ENCODE results near the gene SSNA1.

The SSNA1 gene

GRCh38 chr9:137188490-137189296 lies at the start of gene SSNA1, which contains the start of gene ANAPC2:
SSNA1 (plus strand) TSS chr9:137188676; CDS start chr9:137188727, 51 bp downstream.
ANAPC2 (minus strand) TSS chr9:137188560; CDS start chr9:137188532, 28 bp downstream.
- TF ChIP-seq EZH2phosphoT487 (IDR thresholded peaks at IDR 0.05; ENCODE audit: low read depth) (no peak), CTCF (IDR thresholded peaks at IDR 0.05; ENCODE audit: low read depth, low read length) (peak; percentile 39)
- H3K4me3 ChIP-seq (ENCODE audit: low read length): peak within 1 kb of the TSS; percentile 86
- peak within 1 kb of the TSS; percentile 90 for H3K4me2 ChIP-seq (ENCODE audit: low read length)
- H3K9ac ChIP-seq (ENCODE audit: low read length): peak within 1 kb of the TSS; percentile 80
- H4K20me1 ChIP-seq (ENCODE audit: insufficient read depth, low read length): no peaks in the 10 kb centered on the region
- no peak within 1 kb of the TSS for H2AFZ ChIP-seq (ENCODE audit: low read depth, low read length)
- peaks cover 18% of the 10 kb centered on the region for H3K4me1 ChIP-seq (ENCODE audit: low read length)
- H3K79me2 ChIP-seq (ENCODE audit: low read length): peaks cover 46% of the 10 kb centered on the region
- peak within 1 kb of the TSS; percentile 80 for H3K27ac ChIP-seq (ENCODE audit: low read length)
- H3K36me3 ChIP-seq (replicated peaks; ENCODE audit: low read depth, low read length): peaks cover 8% of the 10 kb centered on the region
- H3K9me3 ChIP-seq (ENCODE audit: insufficient read depth, low read length): no peaks in the 10 kb centered on the region
- H3K27me3 ChIP-seq (ENCODE audit: low read depth, low read length): no peaks in the 10 kb centered on the region

- no peaks in the 10 kb centered on the region for H3K4me1 ChIP-seq (ENCODE audit: low read length)
- H3K9ac ChIP-seq (ENCODE audit: low read length): no peak within 1 kb of the TSS
- H3K27me3 ChIP-seq (ENCODE audit: low read depth, low read length): 0 out of 2 replicates have a peak, but pooled peaks cover 19% of the 10 kb centered on the region
- H3K79me2 ChIP-seq (ENCODE audit: low read length): no peaks in the 10 kb centered on the region
- no peak within 1 kb of the TSS for H2AFZ ChIP-seq (ENCODE audit: low read depth, low read length)
- TF ChIP-seq EZH2phosphoT487 (IDR thresholded peaks at IDR 0.05; ENCODE audit: low read depth) (no peak), CTCF (IDR thresholded peaks at IDR 0.05; ENCODE audit: low read depth, low read length) (no peak)
- no peak within 1 kb of the TSS for H3K4me2 ChIP-seq (ENCODE audit: low read length)
- no peaks in the 10 kb centered on the region for H4K20me1 ChIP-seq (ENCODE audit: insufficient read depth, low read length)
- H3K4me3 ChIP-seq (ENCODE audit: low read length): no peak within 1 kb of the TSS
- H3K9me3 ChIP-seq (ENCODE audit: insufficient read depth, low read length): no peaks in the 10 kb centered on the region
- H3K27ac ChIP-seq (ENCODE audit: low read length): no peak within 1 kb of the TSS
- H3K36me3 ChIP-seq (replicated peaks; ENCODE audit: low read depth, low read length): no peaks in the 10 kb centered on the region
These were observed 49.6 kb upstream of the SSNA1 start, which contains the start of gene GRIN1 for GRCh38 chr9:137138722-137139467. GRIN1 (plus strand) TSS chr9:137139154; CDS start chr9:137139487, 333 bp downstream.

- Histone ChIP-seq H4K20me1 (ENCODE audit: insufficient read depth, low read length) (no peaks in the 10 kb centered on the region), H3K36me3 (replicated peaks; ENCODE audit: low read depth, low read length) (no peaks in the 10 kb centered on the region), H3K79me2 (ENCODE audit: low read length) (no peaks in the 10 kb centered on the region), H3K27ac (ENCODE audit: low read length) (no peak overlapping the region), H3K27me3 (ENCODE audit: low read depth, low read length) (0 out of 2 replicates have a peak, but pooled peaks cover 19% of the 10 kb centered on the region), H3K4me1 (ENCODE audit: low read length) (no peaks in the 10 kb centered on the region), H3K4me2 (ENCODE audit: low read length) (no peak overlapping the region), H3K9ac (ENCODE audit: low read length) (no peak overlapping the region), H3K9me3 (ENCODE audit: insufficient read depth, low read length) (no peaks in the 10 kb centered on the region), H2AFZ (ENCODE audit: low read depth, low read length) (no peak overlapping the region), H3K4me3 (ENCODE audit: low read length) (no peak overlapping the region)
- TF ChIP-seq CTCF (IDR thresholded peaks at IDR 0.05; ENCODE audit: low read depth, low read length) (no peak), EZH2phosphoT487 (IDR thresholded peaks at IDR 0.05; ENCODE audit: low read depth) (no peak)
These were observed 48.9 kb upstream of the SSNA1 start for GRCh38 chr9:137139468-137140150.
